T-helper 2 cell (primary cell): Measurements from ENCODE around the gene DEPDC5.

ENCODE experiments used
- DNase-seq, 5 experiments: peaks; one replicate each; pipeline versions ENCODE4 v3.0.0 to v3.0.0-alpha.2; 2012 to 2022

Gene DEPDC5

GRCh38 chr22:31953261-31953660 is 199.4 kb downstream of the DEPDC5 start:
- DNase-seq: no peak

- no peak for DNase-seq
Measured at GRCh38 chr22:31954535-31955523, 201.0 kb downstream of the DEPDC5 start.

- DNase-seq: no peak
Measured at GRCh38 chr22:31956360-31956759, 202.5 kb downstream of the DEPDC5 start.
